Right lobe of liver (tissue), 6 donors: ENCODE results near the gene TRIM49D1. TPM values are rescaled to one million over a fixed set of nuclear protein-coding genes. Genes with fewer than 3 reads are reported as not detected.
"Not testable (repeated sequence)": the region's sequence is repeated elsewhere in the genome, so short reads cannot be mapped to it uniquely, and the experiment has no call there.

Experiments
- ATAC-seq, 4 donors: fragments of 200-7000 bp; cut with Tn5 transposase; one replicate each; pipeline ENCODE4 v1.9.1; 2020; ENCODE audit warnings: mild to moderate bottlenecking in 4 of 4, moderate library complexity in 4 of 4
- DNase-seq, 3 donors: peaks; one replicate each; pipeline ENCODE4 v3.0.0-alpha.2; 2020
- H3K27ac ChIP-seq, 3 donors: fragments of 200-600 bp; one replicate each; pipeline ENCODE4 v1.8.0; 2022
- H3K27me3 ChIP-seq, 2 donors: fragments of 200-600 bp; one replicate each; pipeline ENCODE4 v1.8.0; 2022
- H3K36me3 ChIP-seq, 4 donors: fragments of 200-600 bp; sonication (generic) in 1 of 4; one replicate each; pipeline versions ENCODE4 v1.5.1 to v1.8.0; 2017 to 2022; ENCODE audit warnings: control low read depth in 1 of 4
- H3K4me1 ChIP-seq, 4 donors: fragments of 200-600 bp; sonication (generic) in 1 of 4; one replicate each; pipeline versions ENCODE4 v1.5.1 to v1.8.0; 2017 to 2022; ENCODE audit warnings: control low read depth in 1 of 4
- H3K4me3 ChIP-seq, 3 donors: fragments of 200-600 bp; one replicate each; pipeline ENCODE4 v1.8.0; 2022
- H3K9me3 ChIP-seq, 4 donors: fragments of 200-600 bp; sonication (generic) in 1 of 4; one replicate each; pipeline versions ENCODE4 v1.5.1 to v1.8.0; 2017 to 2022; ENCODE audit warnings: control low read depth in 1 of 4
- POLR2A ChIP-seq: fragments of 450-650 bp; IDR thresholded peaks from one replicate; pipeline ENCODE4 v1.6.1; 2017; ENCODE audit warnings: antibody characterized with exemption, mild to moderate bottlenecking
- WGBS: methylation state at CpG from one replicate; pipeline ENCODE4 v1.1.6; 2018; ENCODE audit warnings: low coverage, low lambda C conversion rate; ENCODE audit not compliant: insufficient coverage; ENCODE audit errors: missing lambda C conversion rate; 5-methylcytosine and 5-hydroxymethylcytosine counted together
- intact Hi-C, 2 donors: fragments of 100-400 bp; cut with DNase I; formaldehyde crosslinking; loops; one replicate each; pipeline versions ENCODE4 v1.11.2 to v1.14.1; 2022
- long read RNA-seq: library from polyadenylated mRNA; unstranded; transcript quantifications from one replicate; pipeline ENCODE4 v2.0.0, GENCODE V29; 2019
- total RNA-seq, 6 experiments: library from RNA; depleted of rRNA in 2 of 6; stranded (reverse); fragments of >200 nt in 2 of 6; fragmentation: NEBNext Ultra II Directional in 3 of 6; extraction: Animal tissue kit (Norgen Biotek cat#: 25700) in 3 of 6; gene quantifications; one replicate each; pipeline versions ENCODE4 v1.1.0 to v1.2.4, GENCODE V29; 2016 to 2023
- TF ChIP-seq, protein P1 (sequence below), 4 donors: fragments of 200-600 bp in 3 of 4; fragments of 450-650 bp in 1 of 4; IDR thresholded peaks; one replicate each; pipeline versions ENCODE4 v1.5.1 to v1.8.0; 2016 to 2022; ENCODE audit warnings: antibody characterized with exemption in 4 of 4, mild to moderate bottlenecking in 2 of 4
- donor health status: DM: no; HTN: yes; CAD: no.
- donor health status: DM: no; HTN: no; CAD: no.
- donor health status: DM: no; HTN: no; CAD: no.
- donor health status: DM: no; HTN: yes; CAD: no.
- donor health status: DM: no; HTN: yes; CAD: no.

The TRIM49D1 gene, protein sequence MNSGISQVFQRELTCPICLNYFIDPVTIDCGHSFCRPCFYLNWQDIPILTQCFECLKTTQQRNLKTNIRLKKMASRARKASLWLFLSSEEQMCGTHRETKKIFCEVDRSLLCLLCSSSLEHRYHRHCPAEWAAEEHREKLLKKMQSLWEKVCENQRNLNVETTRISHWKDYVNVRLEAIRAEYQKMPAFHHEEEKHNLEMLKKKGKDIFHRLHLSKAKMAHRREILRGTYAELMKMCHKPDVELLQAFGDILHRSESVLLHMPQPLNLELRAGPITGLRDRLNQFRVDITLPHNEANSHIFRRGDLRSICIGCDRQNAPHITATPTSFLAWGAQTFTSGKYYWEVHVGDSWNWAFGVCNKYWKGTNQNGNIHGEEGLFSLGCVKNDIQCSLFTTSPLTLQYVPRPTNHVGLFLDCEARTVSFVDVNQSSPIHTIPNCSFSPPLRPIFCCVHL
- total RNA-seq: not detected
- long read RNA-seq: 0 reads

DNA sequence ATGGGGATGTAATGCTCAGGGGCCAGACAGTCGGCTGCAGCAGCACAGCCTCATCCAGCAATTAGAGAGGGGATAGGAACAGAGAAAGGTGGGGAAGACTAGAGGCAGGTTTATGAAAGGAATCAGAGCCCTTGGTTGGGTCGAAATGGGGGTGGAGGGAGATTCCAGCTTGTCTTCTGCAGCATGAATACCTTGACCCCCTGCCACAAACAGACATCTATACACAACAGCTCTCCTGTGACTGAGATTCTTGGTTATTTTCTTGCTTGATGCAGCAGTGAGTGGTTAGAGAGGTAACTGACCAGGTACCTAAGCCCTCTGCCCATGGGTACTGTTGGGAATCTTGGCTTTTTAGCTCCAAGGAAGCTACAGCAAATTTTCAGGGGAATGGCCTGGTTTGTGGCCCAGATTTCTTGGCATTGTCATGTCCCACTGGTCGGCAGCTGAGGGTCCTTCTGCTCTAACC, at the start of gene TRIM49D1:
TSS of gene TRIM49D1 (minus strand) at position 51 of the 466 bp plus-strand sequence. CDS start 4,535 bp downstream, outside the sequence.
- Histone ChIP-seq H3K36me3 (no peaks in the 10 kb centered on the region), H3K27me3 (no peaks in the 10 kb centered on the region), H3K27ac (no peak within 1 kb of the TSS), H3K9me3 (no peaks in the 10 kb centered on the region), H3K4me1 (no peaks in the 10 kb centered on the region), H3K4me3 (no peak within 1 kb of the TSS)
- WGBS: 24% methylated on average over 3 of the region's 3 CpGs
- DNase-seq (peak in 1 of 3 donors; percentile 5), ATAC-seq (no peak)
- intact Hi-C loops: no loop called here
- TF ChIP-seq POLR2A: no peak
- TF ChIP-seq, protein P1, sequence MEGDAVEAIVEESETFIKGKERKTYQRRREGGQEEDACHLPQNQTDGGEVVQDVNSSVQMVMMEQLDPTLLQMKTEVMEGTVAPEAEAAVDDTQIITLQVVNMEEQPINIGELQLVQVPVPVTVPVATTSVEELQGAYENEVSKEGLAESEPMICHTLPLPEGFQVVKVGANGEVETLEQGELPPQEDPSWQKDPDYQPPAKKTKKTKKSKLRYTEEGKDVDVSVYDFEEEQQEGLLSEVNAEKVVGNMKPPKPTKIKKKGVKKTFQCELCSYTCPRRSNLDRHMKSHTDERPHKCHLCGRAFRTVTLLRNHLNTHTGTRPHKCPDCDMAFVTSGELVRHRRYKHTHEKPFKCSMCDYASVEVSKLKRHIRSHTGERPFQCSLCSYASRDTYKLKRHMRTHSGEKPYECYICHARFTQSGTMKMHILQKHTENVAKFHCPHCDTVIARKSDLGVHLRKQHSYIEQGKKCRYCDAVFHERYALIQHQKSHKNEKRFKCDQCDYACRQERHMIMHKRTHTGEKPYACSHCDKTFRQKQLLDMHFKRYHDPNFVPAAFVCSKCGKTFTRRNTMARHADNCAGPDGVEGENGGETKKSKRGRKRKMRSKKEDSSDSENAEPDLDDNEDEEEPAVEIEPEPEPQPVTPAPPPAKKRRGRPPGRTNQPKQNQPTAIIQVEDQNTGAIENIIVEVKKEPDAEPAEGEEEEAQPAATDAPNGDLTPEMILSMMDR (IDR thresholded peaks at IDR 0.05): no peak

DNA sequence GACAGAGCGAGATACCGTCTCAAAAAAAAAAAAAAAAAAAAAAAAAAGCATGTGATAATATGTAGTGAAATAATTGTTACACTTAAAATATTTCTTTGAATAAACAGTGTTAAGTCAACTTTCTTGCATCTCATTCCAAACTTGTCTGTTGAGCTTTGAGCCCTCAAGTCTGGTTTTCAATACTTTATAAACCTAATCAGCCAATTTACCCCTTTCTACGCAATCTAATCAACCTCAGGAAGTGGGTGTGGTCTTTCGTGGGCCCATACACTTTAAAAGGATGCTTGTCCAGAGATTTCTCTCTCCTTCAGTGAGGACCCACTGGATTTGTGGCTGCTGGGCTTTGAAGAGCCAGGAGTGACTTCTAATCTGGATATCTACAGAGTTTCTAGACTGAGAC, 43.7 kb upstream of the TRIM49D1 start, which contains the start of gene TRIM64:
TSS of gene TRIM64 (plus strand) at position 301 of the 400 bp plus-strand sequence. CDS start 2,467 bp downstream, outside the sequence.
- no CpG with 5 or more reads among the region's 4 CpGs for WGBS
- H3K4me1 ChIP-seq, H3K4me3 ChIP-seq, intact Hi-C loops, H3K36me3 ChIP-seq, H3K27ac ChIP-seq, DNase-seq, H3K9me3 ChIP-seq, ATAC-seq, H3K27me3 ChIP-seq: not testable (repeated sequence)

DNA sequence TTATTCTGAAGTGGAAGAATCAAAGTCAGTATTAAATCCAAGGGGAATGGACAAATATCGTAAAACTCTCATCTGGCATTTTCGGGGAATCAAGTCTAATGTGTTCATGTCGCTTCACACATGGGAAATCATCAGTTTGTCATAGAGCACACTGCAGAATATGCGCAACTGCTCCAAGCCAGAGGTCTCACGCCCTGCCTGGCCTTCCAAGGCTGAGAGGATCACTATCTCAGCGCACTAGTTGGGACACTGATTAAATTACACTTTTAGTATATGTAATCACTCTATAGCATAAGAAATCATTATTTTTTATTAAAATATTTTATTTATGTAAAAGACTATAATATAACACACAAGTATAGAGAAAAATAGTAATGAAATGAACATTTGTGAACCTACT, 38.8 kb upstream of the TRIM49D1 start:
- DNase-seq: peak in 1 of 3 donors; percentile 6
- H3K4me3 ChIP-seq, H3K27me3 ChIP-seq, H3K4me1 ChIP-seq, ATAC-seq, H3K27ac ChIP-seq, H3K36me3 ChIP-seq, intact Hi-C loops, H3K9me3 ChIP-seq: not testable (repeated sequence)
- WGBS: 78% methylated on average over 4 of the region's 6 CpGs

DNA sequence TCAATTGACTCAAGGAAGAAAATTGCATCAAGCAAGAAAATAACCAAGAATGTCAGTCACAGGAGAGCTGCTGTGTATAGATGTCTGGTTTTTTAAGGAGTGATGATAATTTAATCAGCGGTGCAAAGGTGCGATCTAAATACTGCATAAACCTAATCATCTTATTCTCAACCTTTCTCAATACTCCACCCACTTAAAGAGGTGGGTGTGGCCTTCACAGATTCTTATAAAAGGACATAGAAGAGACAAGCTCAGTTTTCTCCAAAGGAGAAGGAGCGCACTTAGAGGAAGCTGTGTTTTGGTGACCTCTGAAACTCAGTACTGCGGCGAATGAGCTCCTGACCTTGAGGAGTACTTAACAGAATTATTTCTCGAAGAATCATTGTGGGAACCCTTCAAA, 1.7 kb upstream of the TRIM49D1 start, which contains the start of gene TRIM49D2:
TSS of gene TRIM49D2 (plus strand) at position 301 of the 400 bp plus-strand sequence. CDS start 2,698 bp downstream, outside the sequence.
- H3K9me3 ChIP-seq, H3K27ac ChIP-seq, DNase-seq, ATAC-seq, H3K27me3 ChIP-seq, H3K4me1 ChIP-seq, intact Hi-C loops, H3K36me3 ChIP-seq, H3K4me3 ChIP-seq: not testable (repeated sequence)
- 70% methylated on average over 2 of the region's 6 CpGs for WGBS

DNA sequence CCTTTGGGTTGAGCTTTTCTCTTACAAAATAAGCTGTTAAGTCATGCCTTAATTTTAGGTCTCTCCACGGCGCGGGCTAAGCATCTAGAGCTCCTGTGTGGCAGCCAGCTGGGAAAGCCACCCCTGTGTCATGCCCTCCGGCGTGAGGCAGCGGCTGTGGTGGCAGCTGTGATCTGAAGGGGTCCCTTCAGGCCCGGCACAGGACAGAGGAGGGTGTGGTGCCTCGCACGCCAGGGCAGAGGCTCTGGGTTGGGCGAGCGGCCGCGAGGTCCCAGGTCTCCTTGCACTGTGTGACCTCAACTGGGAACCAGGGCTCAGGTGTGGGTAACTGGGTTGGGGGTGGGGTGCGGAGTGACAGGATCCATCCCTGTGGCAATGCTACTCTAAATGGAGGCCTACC, 21.2 kb downstream of the TRIM49D1 start:
- intact Hi-C loops, H3K4me3 ChIP-seq, DNase-seq, H3K9me3 ChIP-seq, H3K4me1 ChIP-seq, H3K27ac ChIP-seq, H3K27me3 ChIP-seq, H3K36me3 ChIP-seq: not testable (repeated sequence)
- 83% methylated on average over 1 of the region's 14 CpGs for WGBS
- ATAC-seq: peak in 1 of 4 donors; percentile 56

DNA sequence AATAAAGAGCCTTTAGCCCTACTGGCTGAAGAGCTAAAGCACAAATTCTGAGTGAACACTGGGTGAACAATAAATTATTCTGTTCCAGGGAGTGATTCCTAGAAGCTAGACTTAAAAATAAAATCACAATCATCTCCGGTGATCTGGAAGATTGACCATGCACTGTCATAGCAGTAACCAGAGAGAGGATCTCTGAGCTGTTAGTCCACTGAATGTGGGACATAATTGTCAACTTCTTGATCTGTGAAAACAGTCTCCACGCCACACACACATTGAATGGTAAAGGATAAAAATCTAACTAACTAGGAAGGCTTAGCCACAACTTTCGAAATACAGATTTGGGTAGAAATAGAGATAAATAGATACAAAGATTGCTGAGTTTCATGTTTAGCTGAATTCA, 28.8 kb downstream of the TRIM49D1 start:
- H3K36me3 ChIP-seq, DNase-seq, H3K27me3 ChIP-seq, H3K9me3 ChIP-seq, H3K27ac ChIP-seq, intact Hi-C loops, H3K4me1 ChIP-seq, ATAC-seq, H3K4me3 ChIP-seq: not testable (repeated sequence)
- WGBS: 41% methylated on average over 3 of the region's 3 CpGs

DNA sequence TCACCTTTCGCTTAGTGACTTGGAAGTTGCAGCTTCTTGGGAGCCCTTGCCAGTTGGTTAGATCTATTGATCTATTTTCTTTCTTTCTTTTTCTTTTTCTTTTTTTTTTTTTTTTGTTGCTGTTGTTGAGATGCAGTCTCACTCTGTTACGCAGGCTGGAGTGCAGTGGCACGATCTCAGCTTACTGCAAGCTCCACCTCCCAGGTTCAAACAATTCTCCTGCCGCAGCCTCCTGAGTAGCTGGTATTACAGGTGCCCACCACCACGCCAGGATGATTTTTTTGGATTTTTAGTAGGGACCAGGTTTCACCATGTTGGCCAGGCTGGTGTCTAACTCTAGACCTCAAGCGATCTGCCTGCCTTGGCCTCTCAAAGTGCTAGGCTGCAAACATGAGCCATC, 44.5 kb downstream of the TRIM49D1 start:
- DNase-seq, ATAC-seq, H3K9me3 ChIP-seq, H3K36me3 ChIP-seq, intact Hi-C loops, H3K4me3 ChIP-seq, H3K4me1 ChIP-seq, H3K27ac ChIP-seq, H3K27me3 ChIP-seq: not testable (repeated sequence)
- WGBS: 77% methylated on average over 6 of the region's 6 CpGs

DNA sequence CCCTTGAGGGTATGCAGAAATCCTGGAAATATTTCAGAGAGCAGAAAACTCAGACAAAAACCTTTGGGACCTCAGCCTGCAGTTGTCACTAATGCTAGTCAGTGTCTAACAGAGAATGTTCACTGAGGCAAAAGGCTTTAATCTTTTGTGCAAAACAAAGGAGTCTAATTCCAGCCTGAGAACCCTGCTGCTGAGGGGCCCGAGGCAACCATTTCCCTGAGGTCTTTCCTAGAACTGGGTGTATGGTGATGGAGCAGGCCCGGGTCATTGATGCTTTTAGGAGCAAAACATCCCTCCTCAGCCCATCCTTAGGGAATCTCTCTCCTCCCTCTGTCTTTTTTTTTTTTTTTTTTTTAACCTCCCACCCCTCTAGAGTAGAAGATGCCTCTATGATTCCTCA, 49.5 kb downstream of the TRIM49D1 start:
- H3K4me1 ChIP-seq, H3K27ac ChIP-seq, ATAC-seq, DNase-seq, H3K4me3 ChIP-seq, intact Hi-C loops, H3K36me3 ChIP-seq, H3K9me3 ChIP-seq, H3K27me3 ChIP-seq: not testable (repeated sequence)
- 46% methylated on average over 2 of the region's 2 CpGs for WGBS

DNA sequence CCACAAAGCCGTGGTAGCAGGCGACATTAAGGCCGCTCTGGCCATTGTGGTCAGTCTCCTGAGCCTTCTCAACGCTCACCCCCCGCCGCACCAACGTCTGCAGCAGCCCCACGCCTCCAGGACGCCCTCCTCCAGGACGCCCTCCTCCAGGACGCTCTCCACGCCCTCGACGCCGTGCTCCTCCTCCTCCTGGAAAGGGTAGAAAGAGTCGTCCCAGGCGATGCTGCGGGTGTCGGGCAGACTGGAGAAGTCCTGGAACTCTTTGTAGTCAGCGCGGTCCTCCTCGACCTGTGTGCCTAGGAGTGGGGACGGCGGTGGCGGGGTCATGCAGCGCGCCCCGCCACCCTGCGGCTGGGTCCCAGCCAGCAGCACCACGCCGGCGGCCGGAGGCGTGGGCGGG, 56.8 kb downstream of the TRIM49D1 start:
- H3K4me1 ChIP-seq, H3K9me3 ChIP-seq, H3K27me3 ChIP-seq, H3K4me3 ChIP-seq, H3K36me3 ChIP-seq, H3K27ac ChIP-seq, ATAC-seq, intact Hi-C loops: not testable (repeated sequence)
- 64% methylated on average over 4 of the region's 35 CpGs for WGBS
- peak in 2 of 3 donors; percentile 11 to 27 for DNase-seq

DNA sequence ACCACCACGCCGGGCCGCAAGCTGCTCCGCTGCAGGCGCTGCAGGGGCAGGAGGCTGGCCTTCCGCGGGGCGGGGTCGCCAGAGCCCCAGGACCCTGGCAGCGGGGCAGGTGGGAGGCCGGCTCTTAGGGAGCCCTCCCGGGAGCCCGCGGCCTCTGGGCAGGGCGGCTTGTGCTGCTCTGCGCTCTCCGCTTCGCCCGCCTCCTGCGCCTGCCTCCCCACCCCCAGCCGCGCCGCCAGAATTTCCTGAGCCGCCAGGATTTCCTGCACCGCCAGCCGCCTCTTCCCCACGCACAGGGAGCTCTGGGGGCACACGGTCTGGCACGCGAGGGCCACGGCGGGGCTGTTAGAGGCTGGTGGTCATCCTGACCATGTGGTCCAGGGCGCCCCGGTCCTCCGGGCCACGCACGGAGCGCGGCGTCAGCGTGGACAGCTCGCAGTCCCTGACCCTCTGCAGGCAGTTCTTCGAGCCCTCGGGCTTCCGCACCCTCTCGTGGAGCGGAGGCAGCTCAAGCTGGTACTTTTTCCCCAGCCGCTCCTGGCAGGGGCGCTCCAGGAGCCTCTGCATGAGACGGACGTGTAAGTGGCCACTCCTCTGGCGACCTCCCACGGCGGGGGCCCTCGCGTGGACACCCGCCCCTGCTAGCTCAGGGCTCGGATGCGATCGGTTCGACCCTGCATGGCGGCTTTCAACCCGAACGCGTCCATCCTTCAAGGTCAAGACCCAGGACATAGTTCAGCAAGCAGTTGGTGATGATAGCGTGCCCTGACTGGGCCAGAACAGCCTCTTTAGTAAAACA, 57.9 kb downstream of the TRIM49D1 start:
- WGBS: 28% methylated on average over 4 of the region's 66 CpGs
- H3K27me3 ChIP-seq, H3K36me3 ChIP-seq, H3K4me1 ChIP-seq, ATAC-seq, H3K27ac ChIP-seq, intact Hi-C loops, H3K9me3 ChIP-seq, H3K4me3 ChIP-seq: not testable (repeated sequence)
- peak in 2 of 3 donors; percentile 37 to 59 for DNase-seq
